HepG2 (cell line): ENCODE measurements around the gene TMBIM1. TPM values are rescaled to one million over a fixed set of nuclear protein-coding genes. Genes with fewer than 3 reads are reported as not detected.

Experiments
- HNRNPL ChIP-seq: fragments of 200-400 bp; formaldehyde crosslinking; IDR thresholded peaks from 2 replicates; pipeline ENCODE4 v1.6.1; 2017; ENCODE audit warnings: mild to moderate bottlenecking, low read depth, low read length
- HOXA3 ChIP-seq: sonication (generic); formaldehyde crosslinking; IDR thresholded peaks from 2 replicates; pipeline ENCODE4 v1.5.0; 2020; ENCODE audit warnings: missing genetic modification reagents
- KDM2A ChIP-seq: sonication (generic); formaldehyde crosslinking; IDR thresholded peaks from 2 replicates; pipeline ENCODE4 v1.4.0; 2020; ENCODE audit warnings: low read depth, missing genetic modification reagents, borderline replicate concordance
- MXD3 ChIP-seq: IDR thresholded peaks from 2 replicates; pipeline ENCODE4 v1.6.1; 2016; ENCODE audit warnings: mild to moderate bottlenecking, missing biosample characterization, missing genetic modification reagents
- NBN ChIP-seq: fragments of 450-650 bp; conservative IDR thresholded peaks from 2 replicates; pipeline ENCODE4 v1.6.1; 2017
- NCOR1 ChIP-seq: fragments of 200-600 bp; sonication (generic); IDR thresholded peaks from 2 replicates; pipeline ENCODE4 v1.7.0; 2017; ENCODE audit warnings: antibody characterized with exemption, low read length, borderline replicate concordance
- NFKB2 ChIP-seq: sonication (generic); formaldehyde crosslinking; IDR thresholded peaks from 2 replicates; pipeline ENCODE4 v1.4.0; 2020; ENCODE audit warnings: missing genetic modification reagents, borderline replicate concordance
- PHF8 ChIP-seq: sonication (generic); formaldehyde crosslinking; IDR thresholded peaks from 2 replicates; pipeline ENCODE4 v1.5.0; 2020; ENCODE audit warnings: missing genetic modification reagents
- STAG1 ChIP-seq: sonication (generic); formaldehyde crosslinking; IDR thresholded peaks from 2 replicates; pipeline ENCODE4 v1.4.0; 2020; ENCODE audit warnings: missing genetic modification reagents
- ZBTB38 ChIP-seq: sonication (generic); formaldehyde crosslinking; IDR thresholded peaks from 2 replicates; pipeline ENCODE4 v1.5.1; 2020; ENCODE audit warnings: mild to moderate bottlenecking, missing genetic modification reagents
- ZKSCAN8 ChIP-seq: IDR thresholded peaks from 2 replicates; pipeline ENCODE4 v1.6.1; 2016; ENCODE audit warnings: borderline replicate concordance, missing genetic modification reagents, missing compliant biosample characterization
- ZNF580 ChIP-seq: IDR thresholded peaks from 2 replicates; pipeline ENCODE4 v1.6.1; 2016; ENCODE audit warnings: low read depth, borderline replicate concordance
- ZUFSP ChIP-seq: sonication (generic); formaldehyde crosslinking; IDR thresholded peaks from 2 replicates; pipeline ENCODE4 v1.9.0; 2021; ENCODE audit warnings: missing genetic modification reagents, mild to moderate bottlenecking, borderline replicate concordance
- polyA plus RNA-seq, 8 experiments: library from polyadenylated mRNA; depleted of rRNA in 3 of 8; stranded (reverse) in 7 of 8; unstranded in 1 of 8; fragments of >200 nt; fragmentation: Illumina TruSeq in 4 of 8; extraction: Trizol in 4 of 8; gene quantifications; 2 replicates each; pipeline versions ENCODE4 v1.2.1 to v1.2.3, GENCODE V29; 2011 to 2016; ENCODE audit warnings: low read depth in 4 of 8, missing spikeins in 1 of 8, mixed read lengths in 1 of 8; ENCODE audit not compliant: insufficient read depth in 1 of 8
- total RNA-seq, 5 experiments: library from RNA; depleted of rRNA; stranded (reverse); fragments of >200 nt; fragmentation: Illumina TruSeq; extraction: Trizol; gene quantifications; 2 replicates each; pipeline ENCODE4 v1.2.3, GENCODE V29; 2016; ENCODE audit warnings: low read depth in 1 of 5
- TF ChIP-seq, protein P1 (sequence below): sonication (generic); formaldehyde crosslinking; IDR thresholded peaks from 2 replicates; pipeline ENCODE4 v1.4.0; 2020; ENCODE audit warnings: mild to moderate bottlenecking, missing genetic modification reagents
- TF ChIP-seq, protein P2 (sequence below): sonication (generic); IDR thresholded peaks from 2 replicates; pipeline ENCODE4 v1.6.1; 2016; ENCODE audit warnings: low read depth, borderline replicate concordance
- TF ChIP-seq, protein P3 (sequence below): sonication (generic); formaldehyde crosslinking; IDR thresholded peaks from 2 replicates; pipeline ENCODE4 v1.9.0; 2022; ENCODE audit warnings: low read depth, missing genetic modification reagents
- TF ChIP-seq, protein P4 (sequence below): sonication (generic); formaldehyde crosslinking; conservative IDR thresholded peaks from 2 replicates; pipeline ENCODE4 v1.4.0; 2020; ENCODE audit warnings: mild to moderate bottlenecking, missing genetic modification reagents, moderate library complexity

The TMBIM1 gene
- total and polyA plus RNA-seq, 2 of the 13 experiments (the other 11 are each of a cell fraction or from before 2014, with no cell fraction given): 127 to 139 TPM

- TF ChIP-seq NBN: no peak
- TF ChIP-seq PHF8 (CRISPR knock-in tag): 0 out of 2 replicates have a peak, but pooled peaks have one; percentile 5
- peak; percentile 88 for TF ChIP-seq HNRNPL
- 0 out of 2 replicates have a peak, but pooled peaks have one; percentile 7 for TF ChIP-seq STAG1
- no peak for TF ChIP-seq ZUFSP (CRISPR knock-in tag)
- peak; percentile 47; the same call in 1 of the 2 replicates for TF ChIP-seq KDM2A (CRISPR knock-in tag)
- 0 out of 2 replicates have a peak, but pooled peaks have one; percentile 30 for TF ChIP-seq MXD3 (CRISPR knock-in tag)
- TF ChIP-seq, protein P1, sequence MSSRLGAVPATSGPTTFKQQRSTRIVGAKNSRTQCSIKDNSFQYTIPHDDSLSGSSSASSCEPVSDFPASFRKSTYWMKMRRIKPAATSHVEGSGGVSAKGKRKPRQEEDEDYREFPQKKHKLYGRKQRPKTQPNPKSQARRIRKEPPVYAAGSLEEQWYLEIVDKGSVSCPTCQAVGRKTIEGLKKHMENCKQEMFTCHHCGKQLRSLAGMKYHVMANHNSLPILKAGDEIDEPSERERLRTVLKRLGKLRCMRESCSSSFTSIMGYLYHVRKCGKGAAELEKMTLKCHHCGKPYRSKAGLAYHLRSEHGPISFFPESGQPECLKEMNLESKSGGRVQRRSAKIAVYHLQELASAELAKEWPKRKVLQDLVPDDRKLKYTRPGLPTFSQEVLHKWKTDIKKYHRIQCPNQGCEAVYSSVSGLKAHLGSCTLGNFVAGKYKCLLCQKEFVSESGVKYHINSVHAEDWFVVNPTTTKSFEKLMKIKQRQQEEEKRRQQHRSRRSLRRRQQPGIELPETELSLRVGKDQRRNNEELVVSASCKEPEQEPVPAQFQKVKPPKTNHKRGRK (CRISPR knock-in tag): 0 out of 2 replicates have a peak, but pooled peaks have one; percentile 22
- TF ChIP-seq, protein P2, sequence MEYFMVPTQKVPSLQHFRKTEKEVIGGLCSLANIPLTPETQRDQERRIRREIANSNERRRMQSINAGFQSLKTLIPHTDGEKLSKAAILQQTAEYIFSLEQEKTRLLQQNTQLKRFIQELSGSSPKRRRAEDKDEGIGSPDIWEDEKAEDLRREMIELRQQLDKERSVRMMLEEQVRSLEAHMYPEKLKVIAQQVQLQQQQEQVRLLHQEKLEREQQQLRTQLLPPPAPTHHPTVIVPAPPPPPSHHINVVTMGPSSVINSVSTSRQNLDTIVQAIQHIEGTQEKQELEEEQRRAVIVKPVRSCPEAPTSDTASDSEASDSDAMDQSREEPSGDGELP: 0 out of 2 replicates have a peak, but pooled peaks have one; percentile 16
- TF ChIP-seq ZKSCAN8: peak; percentile 42; the same call in 1 of the 2 replicates
- TF ChIP-seq, protein P3, sequence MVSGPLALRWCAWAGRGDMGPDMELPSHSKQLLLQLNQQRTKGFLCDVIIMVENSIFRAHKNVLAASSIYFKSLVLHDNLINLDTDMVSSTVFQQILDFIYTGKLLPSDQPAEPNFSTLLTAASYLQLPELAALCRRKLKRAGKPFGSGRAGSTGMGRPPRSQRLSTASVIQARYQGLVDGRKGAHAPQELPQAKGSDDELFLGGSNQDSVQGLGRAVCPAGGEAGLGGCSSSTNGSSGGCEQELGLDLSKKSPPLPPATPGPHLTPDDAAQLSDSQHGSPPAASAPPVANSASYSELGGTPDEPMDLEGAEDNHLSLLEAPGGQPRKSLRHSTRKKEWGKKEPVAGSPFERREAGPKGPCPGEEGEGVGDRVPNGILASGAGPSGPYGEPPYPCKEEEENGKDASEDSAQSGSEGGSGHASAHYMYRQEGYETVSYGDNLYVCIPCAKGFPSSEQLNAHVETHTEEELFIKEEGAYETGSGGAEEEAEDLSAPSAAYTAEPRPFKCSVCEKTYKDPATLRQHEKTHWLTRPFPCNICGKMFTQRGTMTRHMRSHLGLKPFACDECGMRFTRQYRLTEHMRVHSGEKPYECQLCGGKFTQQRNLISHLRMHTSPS (CRISPR knock-in tag): 0 out of 2 replicates have a peak, but pooled peaks have one; percentile 66
- TF ChIP-seq NCOR1: peak; percentile 33; the same call in 1 of the 2 replicates
- TF ChIP-seq NFKB2 (CRISPR knock-in tag): peak; percentile 70; the same call in 1 of the 2 replicates
- peak; percentile 61 for TF ChIP-seq HOXA3
- no peak for TF ChIP-seq ZNF580 (CRISPR knock-in tag)
- peak; percentile 41; the same call in 1 of the 2 replicates for TF ChIP-seq ZBTB38 (CRISPR knock-in tag)
- TF ChIP-seq, protein P4, sequence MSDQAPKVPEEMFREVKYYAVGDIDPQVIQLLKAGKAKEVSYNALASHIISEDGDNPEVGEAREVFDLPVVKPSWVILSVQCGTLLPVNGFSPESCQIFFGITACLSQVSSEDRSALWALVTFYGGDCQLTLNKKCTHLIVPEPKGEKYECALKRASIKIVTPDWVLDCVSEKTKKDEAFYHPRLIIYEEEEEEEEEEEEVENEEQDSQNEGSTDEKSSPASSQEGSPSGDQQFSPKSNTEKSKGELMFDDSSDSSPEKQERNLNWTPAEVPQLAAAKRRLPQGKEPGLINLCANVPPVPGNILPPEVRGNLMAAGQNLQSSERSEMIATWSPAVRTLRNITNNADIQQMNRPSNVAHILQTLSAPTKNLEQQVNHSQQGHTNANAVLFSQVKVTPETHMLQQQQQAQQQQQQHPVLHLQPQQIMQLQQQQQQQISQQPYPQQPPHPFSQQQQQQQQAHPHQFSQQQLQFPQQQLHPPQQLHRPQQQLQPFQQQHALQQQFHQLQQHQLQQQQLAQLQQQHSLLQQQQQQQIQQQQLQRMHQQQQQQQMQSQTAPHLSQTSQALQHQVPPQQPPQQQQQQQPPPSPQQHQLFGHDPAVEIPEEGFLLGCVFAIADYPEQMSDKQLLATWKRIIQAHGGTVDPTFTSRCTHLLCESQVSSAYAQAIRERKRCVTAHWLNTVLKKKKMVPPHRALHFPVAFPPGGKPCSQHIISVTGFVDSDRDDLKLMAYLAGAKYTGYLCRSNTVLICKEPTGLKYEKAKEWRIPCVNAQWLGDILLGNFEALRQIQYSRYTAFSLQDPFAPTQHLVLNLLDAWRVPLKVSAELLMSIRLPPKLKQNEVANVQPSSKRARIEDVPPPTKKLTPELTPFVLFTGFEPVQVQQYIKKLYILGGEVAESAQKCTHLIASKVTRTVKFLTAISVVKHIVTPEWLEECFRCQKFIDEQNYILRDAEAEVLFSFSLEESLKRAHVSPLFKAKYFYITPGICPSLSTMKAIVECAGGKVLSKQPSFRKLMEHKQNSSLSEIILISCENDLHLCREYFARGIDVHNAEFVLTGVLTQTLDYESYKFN (CRISPR knock-in tag): peak; percentile 56; the same call in 1 of the 2 replicates
Observed at GRCh38 chr2:218264773-218265561, 27.3 kb downstream of the TMBIM1 start (continued).
